Measurements from ENCODE around the gene ADARB1.
"Not testable (repeated sequence)": the region's sequence is repeated elsewhere in the genome, so short reads cannot be mapped to it uniquely, and the experiment has no call there.

The ADARB1 gene

DNA sequence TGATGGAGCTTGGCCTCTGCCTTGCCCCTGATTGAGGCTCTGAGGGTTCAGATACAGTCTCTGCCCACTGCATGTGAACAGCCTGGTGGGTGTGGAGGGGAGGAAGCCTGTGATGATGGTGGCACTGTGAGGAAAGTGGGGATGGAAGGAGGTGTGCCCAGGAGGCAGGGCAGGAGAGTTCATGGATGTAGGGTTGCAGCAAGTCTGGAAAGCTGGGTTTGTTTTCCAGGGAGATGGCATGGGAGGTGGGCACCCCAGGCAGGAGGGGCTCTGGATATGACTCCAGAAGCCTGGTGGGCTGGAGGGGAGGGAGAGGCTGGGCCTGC lies 63.2 kb downstream of the ADARB1 start:
- no peak for DNase-seq

DNA sequence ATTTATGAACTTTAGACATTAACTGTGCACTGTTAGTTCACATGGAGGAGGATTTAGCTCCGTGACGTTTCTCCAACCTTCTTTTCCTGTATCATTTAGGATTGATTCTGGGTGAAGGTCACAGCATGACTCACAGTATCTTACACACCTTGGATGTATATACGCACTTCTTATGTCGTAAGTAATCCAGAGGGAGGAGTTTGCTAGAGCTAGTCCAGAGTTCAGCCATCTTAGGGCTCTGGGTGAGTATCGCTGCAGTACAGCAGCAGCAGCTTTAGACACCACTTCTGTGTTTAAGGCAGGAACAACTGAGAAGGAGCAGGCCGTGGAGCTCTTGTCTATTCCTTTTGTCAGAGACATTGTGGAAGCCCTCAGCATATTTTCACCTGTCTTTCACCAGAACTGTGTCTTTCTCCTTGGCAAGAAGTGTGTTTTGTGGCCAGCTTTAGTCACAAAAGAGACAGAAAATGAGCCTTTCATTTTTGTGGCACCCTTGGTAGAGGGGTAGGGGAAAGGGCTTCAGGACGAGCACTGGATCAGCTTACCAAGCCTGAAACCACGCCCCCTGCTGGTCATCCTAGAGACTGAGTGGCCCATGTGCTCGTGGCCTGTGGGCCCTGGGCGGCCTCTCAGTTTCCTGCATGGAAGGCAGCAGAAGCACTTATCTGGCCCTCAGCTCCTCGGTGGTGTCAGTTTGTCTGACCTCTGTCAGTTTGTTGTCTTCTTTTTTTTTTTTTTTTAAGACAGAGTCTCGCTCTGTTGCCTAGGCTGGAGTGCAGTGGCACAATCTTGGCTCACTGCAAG lies 64.0 kb downstream of the ADARB1 start:
- peak; percentile 73 for DNase-seq

DNA sequence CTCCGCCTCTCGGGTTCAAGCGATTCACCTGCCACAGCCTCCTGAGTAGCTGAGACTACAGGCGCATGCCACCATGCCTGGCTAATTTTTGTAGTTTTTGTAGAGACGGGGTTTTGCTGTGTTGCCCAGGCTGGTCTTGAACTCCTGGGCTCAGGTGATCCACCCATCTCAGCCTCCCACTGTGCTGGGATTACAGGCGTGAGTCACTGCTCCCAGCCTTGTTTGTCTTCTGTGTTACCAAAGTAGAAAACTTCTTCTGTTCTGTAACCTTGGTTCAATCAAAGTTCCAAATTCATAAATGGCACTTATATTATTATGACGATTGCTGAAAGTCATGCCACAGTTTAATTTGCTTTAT lies 64.6 kb downstream of the ADARB1 start:
- not testable (repeated sequence) for DNase-seq

DNA sequence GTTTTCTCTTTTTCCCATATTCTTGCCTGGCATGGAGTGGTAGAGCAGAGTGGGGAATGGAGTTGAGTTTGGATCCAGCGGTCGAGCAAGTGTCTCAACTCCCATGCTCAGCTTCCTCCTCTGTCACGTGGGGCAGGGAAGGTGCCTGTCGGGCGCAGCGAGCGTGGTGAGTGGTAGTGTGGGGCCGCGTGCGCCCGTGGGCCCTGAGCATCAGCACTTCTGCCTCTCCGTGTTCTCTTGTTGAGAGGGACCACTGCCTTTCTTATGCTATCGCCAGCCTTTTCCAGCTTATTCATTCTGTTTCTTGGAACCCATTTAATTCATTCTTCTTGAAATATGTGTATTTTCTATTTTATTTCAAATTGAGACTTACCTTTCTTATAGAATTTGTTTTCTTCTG lies 65.1 kb downstream of the ADARB1 start:
- no peak for DNase-seq

DNA sequence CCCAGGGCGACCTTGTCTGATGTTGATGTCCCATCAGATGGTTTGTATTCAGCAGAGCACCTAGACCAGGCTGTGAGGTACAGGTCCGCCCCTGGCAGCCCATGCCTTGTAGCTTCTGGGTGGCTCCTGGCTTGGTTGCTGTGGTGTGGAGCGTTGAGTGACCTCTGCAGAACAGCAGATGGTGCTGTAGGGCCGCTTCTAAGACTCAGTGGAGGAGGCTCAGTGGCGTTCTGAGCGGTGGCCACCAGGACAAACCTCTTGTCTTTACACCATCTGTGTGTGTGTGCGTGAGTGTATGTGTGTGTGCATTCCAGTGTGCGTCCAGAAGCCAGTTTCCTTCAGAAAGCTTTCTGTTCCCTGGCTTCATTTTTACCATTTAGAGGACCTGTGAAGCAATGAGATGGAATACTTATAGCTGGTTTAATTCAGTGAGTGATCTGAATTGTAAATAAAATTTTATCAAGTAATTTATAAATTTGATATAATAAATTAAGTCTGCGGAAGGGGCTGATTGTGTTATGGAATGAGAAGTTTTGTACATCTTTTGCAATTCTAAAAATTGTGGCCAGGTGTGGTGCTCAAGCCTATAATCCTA lies 66.1 kb downstream of the ADARB1 start:
- peak; percentile 69 for DNase-seq

DNA sequence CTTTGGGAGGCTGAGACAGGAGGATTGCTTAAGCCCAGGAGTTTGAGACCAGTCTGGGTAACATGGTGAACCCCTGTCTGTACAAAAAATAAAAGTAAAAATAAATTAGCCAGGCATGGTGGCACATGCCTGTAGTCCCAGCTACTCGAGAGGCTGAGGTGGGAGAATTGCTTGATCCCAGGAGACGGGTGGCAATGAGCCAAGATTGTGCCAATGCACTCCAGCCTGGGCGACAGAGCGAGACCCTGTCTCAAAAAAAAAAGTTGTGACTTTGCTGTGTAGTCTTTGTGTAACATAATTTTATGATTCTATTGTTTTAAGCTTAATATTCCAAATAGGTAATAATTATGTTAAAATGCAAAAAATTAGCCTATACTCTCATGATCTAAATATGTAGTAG lies 66.6 kb downstream of the ADARB1 start:
- DNase-seq, result not testable (repeated sequence)

DNA sequence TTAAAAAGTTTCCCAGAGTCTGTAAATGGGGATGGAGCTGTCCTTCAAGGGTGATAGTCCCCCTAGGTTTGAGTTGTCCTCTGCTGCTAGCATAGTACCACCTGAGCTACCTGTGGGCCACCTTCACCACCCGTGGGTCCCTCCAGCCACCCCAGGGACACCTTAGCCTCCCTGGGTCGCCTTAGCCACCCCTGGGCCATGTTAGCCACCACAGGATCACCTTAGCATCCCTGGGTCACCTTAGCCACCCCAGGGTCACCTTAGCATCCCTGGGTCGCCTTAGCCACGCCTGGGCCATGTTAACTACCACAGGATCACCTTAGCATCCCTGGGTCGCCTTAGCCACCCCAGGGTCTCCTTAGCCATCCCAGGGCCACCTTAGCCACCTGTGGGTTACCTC lies 67.1 kb downstream of the ADARB1 start:
- no peak for DNase-seq

DNA sequence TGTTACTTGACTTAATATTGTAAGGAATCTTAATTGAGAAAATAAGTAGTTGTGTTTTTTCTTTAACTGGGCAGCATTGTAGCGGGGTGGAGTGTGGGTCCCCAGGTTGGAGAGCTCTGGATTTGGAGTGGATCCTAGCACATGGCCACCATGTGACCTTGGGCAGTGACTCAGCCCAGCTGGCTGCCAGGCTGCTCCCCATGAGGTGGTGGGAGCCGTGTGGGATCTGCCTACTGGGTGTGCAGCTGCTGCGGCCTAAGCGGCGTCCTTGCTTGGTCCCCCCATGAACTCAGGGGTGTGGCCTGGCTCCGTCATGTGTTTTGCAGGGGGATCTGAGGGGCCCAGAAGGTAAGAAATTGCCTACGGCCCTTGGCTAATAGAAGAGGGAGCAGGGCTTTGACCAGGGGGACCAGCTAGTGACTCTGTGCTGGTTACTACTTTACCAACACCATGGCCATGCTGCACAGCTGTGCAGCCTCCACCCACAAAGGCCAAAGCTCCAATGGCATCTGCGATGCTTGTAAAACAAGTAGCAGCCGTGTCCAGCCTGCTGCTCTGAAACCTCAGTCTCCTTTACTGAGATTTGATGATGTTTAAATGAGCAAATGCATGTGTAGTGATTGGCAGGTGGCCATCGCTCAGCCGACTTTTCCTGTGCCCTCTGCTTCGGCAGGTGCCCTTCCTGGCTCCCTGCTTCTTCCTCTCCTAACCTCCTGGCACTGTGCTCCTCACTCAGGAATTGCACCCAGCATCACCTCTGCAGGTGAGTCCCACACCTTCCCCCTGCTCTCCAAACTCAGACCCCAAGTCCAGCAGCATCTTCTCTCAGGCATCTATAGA lies 68.3 kb downstream of the ADARB1 start:
- DNase-seq, result no peak

DNA sequence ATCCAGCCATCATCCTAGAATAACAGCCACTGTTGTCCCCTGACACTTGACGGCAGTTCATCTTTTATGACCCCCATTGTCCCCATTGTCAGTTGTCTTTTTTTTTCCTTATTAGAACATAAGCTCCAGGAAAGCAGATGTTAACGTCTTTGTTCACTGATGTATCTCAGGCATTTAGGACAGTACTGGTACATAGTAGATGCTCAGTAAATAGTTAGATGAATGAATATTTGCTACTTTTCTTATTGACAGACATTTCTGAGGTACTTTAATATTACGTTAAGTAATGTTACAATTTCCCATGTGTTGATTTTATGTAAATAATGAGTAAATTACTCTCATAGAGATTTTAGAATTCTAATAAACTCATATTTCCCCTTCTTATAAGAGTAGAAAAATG lies 69.5 kb downstream of the ADARB1 start:
- DNase-seq, result no peak

DNA sequence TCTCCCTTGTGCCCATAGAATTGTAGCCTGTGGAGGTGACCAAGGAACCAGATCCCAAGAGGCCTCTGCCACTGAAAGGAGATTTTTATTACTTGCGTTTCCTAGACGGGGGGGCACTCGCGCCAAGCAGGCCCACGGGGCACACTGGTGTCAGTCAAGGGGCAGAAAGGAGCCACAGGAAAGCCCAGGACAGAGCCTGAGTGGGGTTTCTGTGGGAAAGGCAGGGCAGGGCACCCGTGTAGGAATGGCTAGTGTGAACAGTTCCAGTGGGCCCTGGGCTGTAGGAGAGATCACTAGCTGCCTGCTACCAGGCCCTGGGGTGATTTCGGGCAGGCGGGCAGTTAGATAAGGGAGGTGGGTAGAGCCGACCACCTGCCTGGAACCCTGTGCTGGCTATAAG lies 70.8 kb downstream of the ADARB1 start:
- DNase-seq, result no peak

DNA sequence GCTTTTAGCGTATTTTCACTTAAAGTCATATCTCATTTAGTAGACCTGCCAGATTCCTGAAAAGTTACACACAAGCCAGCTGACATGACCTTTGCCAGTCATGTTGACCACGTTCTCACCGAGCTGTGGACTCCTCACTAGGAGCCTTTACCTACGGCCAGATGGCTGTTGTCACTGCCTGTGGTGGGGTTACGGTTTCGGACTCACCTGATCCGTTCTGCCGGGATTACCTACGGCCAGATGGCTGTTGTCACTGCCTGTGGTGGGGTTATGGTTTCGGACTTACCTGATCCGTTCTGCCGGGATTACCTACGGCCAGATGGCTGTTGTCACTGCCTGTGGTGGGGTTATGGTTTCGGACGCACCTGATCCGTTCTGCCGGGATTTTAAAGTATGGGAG lies 71.5 kb downstream of the ADARB1 start:
- not testable (repeated sequence) for DNase-seq

DNA sequence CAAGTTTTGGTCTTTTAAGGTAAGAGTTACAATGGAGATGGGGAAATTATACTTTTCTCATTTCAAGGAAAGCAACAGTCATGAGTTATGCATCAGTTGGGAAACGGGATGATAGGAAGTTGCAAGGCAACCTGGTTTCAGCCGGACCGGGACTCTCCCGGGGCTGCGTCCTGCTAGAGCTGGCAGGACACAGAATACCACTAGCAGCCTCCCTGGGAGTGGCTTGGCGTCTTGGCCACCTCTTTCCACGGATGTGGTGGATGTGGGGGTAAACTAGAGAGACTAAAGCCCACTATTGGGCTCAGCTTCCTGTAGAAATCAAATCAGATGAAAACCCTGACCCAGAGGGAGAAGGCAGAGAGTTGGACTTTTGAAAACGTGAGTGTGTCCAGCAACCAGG lies 71.9 kb downstream of the ADARB1 start:
- DNase-seq, result no peak

DNA sequence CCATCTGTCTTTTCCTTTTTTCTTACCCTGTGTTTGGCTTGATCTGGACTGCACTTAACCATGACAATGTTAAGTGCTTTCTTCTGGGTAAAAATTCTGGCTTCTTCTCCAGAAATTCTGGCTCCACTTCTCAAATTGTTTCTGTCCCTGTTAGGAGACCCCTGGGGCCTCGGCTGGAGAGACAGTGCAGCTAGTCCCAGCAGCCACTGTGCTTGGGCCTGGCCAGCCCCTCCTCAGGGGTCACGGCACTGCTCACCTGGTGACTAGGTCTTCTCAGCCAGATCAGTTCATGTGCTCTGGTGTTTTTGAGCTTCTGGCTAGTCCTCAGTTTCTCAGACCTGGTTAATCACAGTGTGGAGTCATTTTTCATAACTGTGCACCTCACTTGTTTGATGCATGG lies 72.4 kb downstream of the ADARB1 start:
- no peak for DNase-seq

DNA sequence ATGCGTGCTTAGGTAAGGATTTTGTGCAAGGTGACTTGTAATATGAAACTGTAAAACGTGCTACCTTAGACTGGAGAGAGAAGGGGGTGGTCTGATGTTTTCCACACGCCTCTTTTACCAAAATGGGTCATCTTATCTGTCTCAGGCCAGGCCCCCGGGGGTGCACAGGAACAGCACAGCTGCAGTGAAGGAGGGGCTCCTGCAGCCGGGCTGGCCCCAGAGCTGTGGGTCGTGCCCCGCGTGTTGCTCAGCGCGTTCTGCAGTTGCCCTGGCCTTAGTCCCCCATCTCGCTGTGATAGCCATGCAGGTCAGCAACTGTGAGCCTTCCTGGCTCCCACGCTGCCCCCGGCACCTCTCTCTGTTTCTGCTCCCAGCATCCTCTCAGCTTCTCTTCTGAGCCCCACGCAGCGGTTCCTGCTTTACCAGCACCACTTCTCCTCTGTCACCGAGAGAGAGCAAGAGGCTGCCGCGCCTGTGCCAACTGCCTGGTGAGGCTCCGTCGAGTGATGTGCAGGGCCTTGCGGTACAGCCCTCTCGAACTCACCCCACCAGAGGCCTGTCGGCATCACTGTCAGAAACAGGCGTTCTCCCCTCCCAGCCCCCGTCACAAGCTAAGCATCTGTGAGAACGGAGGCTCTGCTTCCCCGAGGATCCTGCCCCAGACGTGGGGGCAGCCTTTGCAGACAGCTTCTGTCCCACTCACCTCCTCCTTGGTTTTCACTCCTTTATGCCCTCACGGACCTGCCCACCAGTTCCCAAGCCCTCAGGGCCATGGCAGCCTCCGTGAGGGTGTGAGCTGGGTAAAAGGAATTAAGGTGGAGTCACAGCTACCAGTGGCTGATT lies 73.3 kb downstream of the ADARB1 start:
- DNase-seq, result no peak

DNA sequence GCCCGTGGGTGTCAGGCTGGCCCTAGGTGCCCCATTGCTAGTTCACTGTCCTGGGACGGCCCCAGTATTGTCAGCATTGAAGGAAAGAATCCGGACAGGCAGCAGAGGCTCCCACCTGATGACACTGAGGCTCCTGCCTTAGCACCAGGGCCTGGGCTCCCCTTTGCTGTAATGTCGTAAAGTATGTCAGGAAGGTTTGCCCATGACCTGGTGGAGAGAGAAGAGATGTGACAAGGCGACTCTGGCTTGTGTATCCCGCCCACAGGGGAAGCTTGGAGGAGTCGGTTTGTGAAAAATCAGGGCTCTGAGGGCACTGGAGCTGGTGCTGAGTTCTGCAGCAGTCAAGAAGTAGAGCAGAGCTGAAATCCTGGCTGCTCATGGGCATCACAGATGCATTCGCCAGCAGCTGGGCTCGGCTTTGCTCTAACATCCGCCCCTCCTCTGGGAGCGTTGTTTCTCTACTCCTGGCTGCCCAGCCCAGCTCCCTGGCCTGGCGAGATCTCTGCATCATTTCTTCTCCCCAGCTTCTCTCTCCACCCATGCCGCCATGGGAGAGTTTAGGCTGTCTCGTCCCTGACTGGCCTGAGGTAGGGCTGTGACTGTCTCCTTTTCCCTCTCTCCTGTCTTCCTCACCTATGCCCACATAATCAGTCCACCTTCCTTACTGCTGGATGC lies 74.1 kb downstream of the ADARB1 start:
- no peak for DNase-seq

DNA sequence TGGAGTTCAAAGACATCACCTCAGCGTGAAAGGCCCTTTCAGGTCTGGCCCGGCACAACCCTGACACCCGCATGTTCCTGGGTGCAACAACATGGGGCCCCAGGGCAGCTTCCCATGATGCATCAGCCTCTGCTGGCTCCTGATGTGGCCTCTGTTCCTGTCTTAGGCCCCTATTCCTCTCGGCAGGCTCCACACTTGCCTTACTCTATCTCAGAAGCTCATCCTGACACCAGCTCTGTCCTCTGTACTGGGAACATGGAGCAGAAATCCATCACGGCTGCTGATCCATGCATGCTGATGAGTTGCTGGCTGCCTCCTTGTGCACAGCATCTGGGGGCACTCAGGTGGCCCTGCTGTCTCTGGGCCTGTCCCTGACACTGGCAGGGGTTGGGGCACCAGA lies 74.6 kb downstream of the ADARB1 start:
- DNase-seq, result no peak

DNA sequence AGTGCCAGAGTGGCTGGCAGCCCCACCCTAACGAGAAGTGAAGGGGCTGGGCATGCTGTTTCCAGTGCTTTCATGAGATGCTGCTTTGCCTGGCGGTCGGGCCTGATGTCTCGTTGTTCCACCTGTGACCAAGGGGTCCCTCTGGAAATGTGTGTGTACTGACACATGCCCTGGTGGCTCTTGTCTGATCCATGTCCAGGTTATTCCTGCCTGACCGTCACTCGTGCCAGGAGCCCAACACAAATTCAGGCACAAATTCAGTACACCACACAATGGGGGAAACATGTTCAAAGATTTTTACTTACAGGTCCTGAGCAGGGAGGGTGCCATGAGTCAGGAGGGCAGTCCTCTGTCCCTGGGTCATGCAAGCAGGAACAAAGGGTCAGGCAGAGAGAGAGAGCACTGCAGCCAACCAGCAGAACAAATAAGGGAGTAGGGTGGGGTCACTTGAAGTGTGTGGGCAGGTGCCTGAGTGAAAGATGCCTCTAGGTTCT lies 76.3 kb downstream of the ADARB1 start:
- DNase-seq, result no peak

DNA sequence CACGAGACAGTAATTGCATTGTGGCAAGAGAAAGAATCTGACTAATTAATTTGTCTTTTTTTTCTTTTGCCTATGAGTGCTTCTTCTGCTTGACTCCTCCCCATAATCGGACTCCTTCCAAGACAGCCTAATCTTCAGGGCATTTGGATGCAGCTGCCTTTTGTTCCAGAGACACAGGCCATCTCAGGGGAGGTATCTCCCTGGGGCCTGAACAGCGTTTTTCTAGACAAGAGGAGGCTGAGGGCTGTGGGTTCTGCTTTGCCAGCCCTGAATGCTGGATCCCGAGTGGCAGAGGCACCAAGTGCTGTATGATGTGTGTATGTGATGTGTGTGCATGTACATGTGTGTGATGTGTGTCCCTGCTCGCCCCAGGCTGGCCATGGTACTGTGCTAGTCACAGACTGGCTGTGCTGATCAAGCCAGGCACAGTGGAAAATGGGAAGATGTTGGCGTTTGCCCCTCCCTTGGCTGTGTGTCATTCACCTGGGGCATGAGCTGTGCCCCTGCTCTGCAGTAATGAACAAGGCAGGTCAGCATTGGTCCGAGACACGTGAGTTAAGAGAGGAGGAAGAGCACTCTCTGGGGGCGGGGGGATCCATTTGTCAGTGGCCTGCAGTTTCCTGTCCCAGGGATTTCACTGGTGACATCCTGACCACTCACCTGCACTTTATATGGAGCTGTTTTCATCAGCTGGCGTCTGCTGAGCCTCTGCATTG lies 77.2 kb downstream of the ADARB1 start:
- DNase-seq, result no peak

DNA sequence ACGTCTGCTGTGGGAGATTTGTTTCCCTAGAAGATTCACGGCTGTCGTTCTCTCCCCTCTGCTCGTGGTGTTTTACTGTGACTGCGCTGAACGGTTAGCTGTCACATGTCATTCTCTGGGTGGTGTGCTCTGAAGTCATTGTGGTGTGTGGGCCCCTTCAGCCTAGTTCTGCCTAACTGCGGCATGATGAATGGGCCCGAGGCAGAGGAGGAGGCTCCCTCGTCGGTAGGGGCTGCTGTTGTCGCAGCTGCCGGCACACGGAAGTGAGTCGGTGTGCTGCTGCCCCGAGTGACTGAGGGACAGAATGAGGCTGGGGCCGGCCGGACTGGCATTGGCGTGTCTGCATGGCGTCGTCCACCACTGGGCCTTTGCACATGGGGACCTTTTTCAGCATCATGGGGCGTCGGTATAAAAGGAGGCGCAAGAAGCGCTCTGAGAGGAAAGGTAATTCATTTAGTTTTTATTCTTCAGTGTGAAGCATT lies 77.9 kb downstream of the ADARB1 start:
- peak; percentile 78 for DNase-seq

DNA sequence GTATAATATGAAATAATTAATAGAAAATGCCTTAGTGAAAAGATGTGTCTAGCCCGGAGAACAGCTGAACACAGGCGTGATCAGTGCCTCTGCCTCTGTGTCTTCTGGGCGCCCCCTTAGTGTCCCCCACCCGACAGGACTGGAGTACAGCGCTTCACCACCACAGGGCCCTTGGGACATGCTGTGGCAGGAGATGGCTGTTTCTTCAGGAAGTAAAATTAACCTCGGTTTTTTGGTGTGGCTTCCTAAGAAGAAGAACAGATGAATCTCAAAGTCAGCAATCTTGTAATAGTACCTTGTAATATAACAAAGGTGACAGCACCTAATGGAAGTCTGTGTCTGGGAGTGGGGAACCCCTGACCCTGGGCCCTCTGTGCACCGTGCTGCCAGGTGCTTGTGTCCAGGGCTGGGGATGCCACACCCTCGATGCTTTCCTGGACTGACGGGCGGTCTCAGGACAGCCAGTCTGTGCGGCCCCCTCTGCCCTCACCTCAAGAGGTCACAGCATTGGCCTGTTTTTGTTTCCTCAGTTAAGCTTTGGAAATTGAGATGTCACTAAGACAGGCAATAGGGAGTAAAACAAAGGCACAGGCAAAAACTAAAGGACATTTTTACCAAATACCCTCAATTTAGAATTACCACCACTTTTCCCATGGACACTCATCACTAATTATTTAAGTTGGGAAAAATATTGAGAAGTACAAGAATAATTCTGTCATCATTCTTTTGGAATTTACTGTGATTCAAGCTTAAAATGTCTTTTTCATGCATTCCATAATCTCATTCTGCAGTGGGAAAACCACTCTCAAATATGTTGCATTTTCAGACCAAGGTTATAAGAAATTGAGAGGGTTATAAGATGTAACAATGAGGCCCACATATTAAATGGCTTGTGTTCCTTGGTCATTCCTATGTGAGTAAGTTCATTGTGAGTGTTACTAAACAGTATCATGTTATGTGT lies 79.3 kb downstream of the ADARB1 start:
- DNase-seq, result no peak

Data from stimulated activated CD4-positive, alpha-beta T cell treated with anti-CD3 and anti-CD28 coated beads, Interleukin-1b, Interleukin-23, amount 100 ng/mL, for 48 hours (primary cell).